SK-N-SH (cell line): ENCODE measurements around the gene NUP188. TPM values are rescaled to one million over a fixed set of nuclear protein-coding genes. Genes with fewer than 3 reads are reported as not detected.

Experiments used
- CTCF ChIA-PET: fragments of 300-600, 350-600 bp; formaldehyde crosslinking; extraction: SDS; loops from one replicate; lab custom pipeline; 2021; lab: Yijun Ruan, JAX
- POLR2A ChIA-PET: fragments of 350-600 bp; sonication (Branson Sonifier 250); formaldehyde crosslinking; extraction: SDS; loops from one replicate; lab custom pipeline; 2020; ENCODE audit warnings: antibody characterized with exemption, inconsistent platforms; lab: Yijun Ruan, JAX
- DNase-seq: peaks from one replicate; pipeline ENCODE4 v3.0.0; 2012
- H2AFZ ChIP-seq: fragments of 200-600 bp; sonication (generic); 2 replicates; pipeline ENCODE4 v1.8.1; 2016; ENCODE audit warnings: antibody characterized with exemption, mild to moderate bottlenecking, low read depth
- H3F3A ChIP-seq: fragments of 200-600 bp; sonication (generic); replicated peaks from 2 replicates; pipeline ENCODE3; 2016; ENCODE audit warnings: antibody characterized with exemption, mild to moderate bottlenecking; ENCODE audit not compliant: insufficient read depth
- H3K27ac ChIP-seq, 2 experiments: fragments of 200-500 bp in 1 of 2; fragments of 200-600 bp in 1 of 2; sonication (Bioruptor generic) in 1 of 2; sonication (generic), shearing (Covaris generic) in 1 of 2; 2 replicates each; pipeline versions ENCODE4 v1.5.1 to v1.6.1; 2014 to 2016; ENCODE audit warnings: low read depth in 2 of 2, inconsistent platforms in 1 of 2, low read length in 1 of 2, mild to moderate bottlenecking in 1 of 2, mixed read lengths in 1 of 2
- H3K27me3 ChIP-seq: fragments of 200-600 bp; sonication (generic), shearing (Covaris generic); 2 replicates; pipeline ENCODE4 v1.6.1; 2016; ENCODE audit warnings: mixed run types; ENCODE audit not compliant: insufficient read depth
- H3K36me3 ChIP-seq, 2 experiments: fragments of 200-500 bp in 1 of 2; fragments of 200-600 bp in 1 of 2; sonication (Bioruptor generic) in 1 of 2; sonication (generic) in 1 of 2; replicated peaks in 1 of 2; 2 replicates each; pipeline versions ENCODE3 to v1.5.1; 2014 to 2016; ENCODE audit warnings: low read length in 1 of 2, mild to moderate bottlenecking in 1 of 2; ENCODE audit not compliant: insufficient read depth in 2 of 2, control insufficient read depth in 1 of 2
- H3K4me1 ChIP-seq, 2 experiments: fragments of 200-500 bp in 1 of 2; fragments of 200-600 bp in 1 of 2; sonication (Bioruptor generic) in 1 of 2; sonication (generic), shearing (Covaris generic) in 1 of 2; 2 replicates each; pipeline versions ENCODE4 v1.5.1 to v1.6.1; 2014 to 2016; ENCODE audit warnings: low read depth in 1 of 2, low read length in 1 of 2, mixed run types in 1 of 2; ENCODE audit not compliant: insufficient read depth in 2 of 2, control insufficient read depth in 1 of 2
- H3K4me2 ChIP-seq: fragments of 200-600 bp; sonication (generic), shearing (Covaris generic); 2 replicates; pipeline ENCODE4 v1.6.1; 2017; ENCODE audit warnings: mixed run types
- H3K4me3 ChIP-seq, 2 experiments: fragments of 200-500 bp in 1 of 2; fragments of 200-600 bp in 1 of 2; sonication (Bioruptor generic) in 1 of 2; sonication (generic), shearing (Covaris generic) in 1 of 2; 2 replicates each; pipeline versions ENCODE4 v1.5.1 to v1.8.1; 2014 to 2016; ENCODE audit warnings: low read depth in 2 of 2, inconsistent platforms in 1 of 2, low read length in 1 of 2, mild to moderate bottlenecking in 1 of 2, mixed read lengths in 1 of 2, moderate library complexity in 1 of 2
- H3K79me2 ChIP-seq: fragments of 200-600 bp; sonication (generic); 2 replicates; pipeline ENCODE4 v1.8.1; 2017; ENCODE audit warnings: mild to moderate bottlenecking; ENCODE audit not compliant: insufficient read depth
- H3K9ac ChIP-seq: fragments of 200-600 bp; sonication (generic); 2 replicates; pipeline ENCODE4 v1.6.1; 2017; ENCODE audit warnings: mixed run types
- H3K9me2 ChIP-seq: fragments of 200-600 bp; sonication (generic); 2 replicates; pipeline ENCODE4 v1.6.1; 2017; ENCODE audit warnings: mixed run types
- H3K9me3 ChIP-seq: fragments of 200-600 bp; sonication (generic); 2 replicates; pipeline ENCODE4 v1.6.1; 2017; ENCODE audit warnings: mixed run types, mild to moderate bottlenecking, moderate library complexity
- H4K20me1 ChIP-seq: fragments of 200-600 bp; sonication (generic); 2 replicates; pipeline ENCODE4 v1.6.1; 2017; ENCODE audit warnings: mild to moderate bottlenecking, mixed run types; ENCODE audit not compliant: insufficient read depth
- ELF1 ChIP-seq: IDR thresholded peaks from 2 replicates; pipeline ENCODE4 v1.4.0; 2012
- EP300 ChIP-seq, 2 experiments: IDR thresholded peaks; 2 replicates each; pipeline versions ENCODE4 v1.4.0 to v1.6.1; 2012; ENCODE audit warnings: borderline replicate concordance in 1 of 2, low read depth in 1 of 2, low read length in 1 of 2
- EZH2phosphoT487 ChIP-seq: fragments of 200-600 bp; sonication (generic); IDR thresholded peaks from 2 replicates; pipeline ENCODE4 v1.6.1; 2017; ENCODE audit warnings: low read depth, mixed run types, mild to moderate bottlenecking, antibody characterized with exemption, moderate library complexity, borderline replicate concordance
- FOSL2 ChIP-seq: IDR thresholded peaks from 2 replicates; pipeline ENCODE4 v1.4.0; 2012; ENCODE audit warnings: low read depth, mild to moderate bottlenecking, moderate library complexity, borderline replicate concordance
- MXI1 ChIP-seq: IDR thresholded peaks from 2 replicates; pipeline ENCODE4 v1.6.1; 2012; ENCODE audit warnings: mild to moderate bottlenecking, low read depth, low read length, improper control_type of control experiment
- NFIC ChIP-seq: IDR thresholded peaks from 2 replicates; pipeline ENCODE4 v1.4.0; 2012; ENCODE audit warnings: borderline replicate concordance
- POLR2AphosphoS5 ChIP-seq: IDR thresholded peaks from 2 replicates; pipeline ENCODE4 v1.6.1; 2012; ENCODE audit warnings: low read depth, low read length
- RCOR1 ChIP-seq: fragments of 150-350 bp; IDR thresholded peaks from 2 replicates; pipeline ENCODE4 v1.6.1; 2017; ENCODE audit warnings: antibody characterized with exemption, low read length
- RFX5 ChIP-seq: IDR thresholded peaks from 2 replicates; pipeline ENCODE4 v1.6.1; 2012; ENCODE audit warnings: mild to moderate bottlenecking, improper control_type of control experiment, low read length
- RXRA ChIP-seq: IDR thresholded peaks from 2 replicates; pipeline ENCODE4 v1.4.0; 2012; ENCODE audit warnings: low read depth, mild to moderate bottlenecking, borderline replicate concordance
- TAF1 ChIP-seq: IDR thresholded peaks from 2 replicates; pipeline ENCODE4 v1.6.1; 2012; ENCODE audit warnings: low read depth, mild to moderate bottlenecking, low read length, moderate library complexity, borderline replicate concordance
- TEAD4 ChIP-seq: IDR thresholded peaks from 2 replicates; pipeline ENCODE4 v1.4.0; 2012; ENCODE audit warnings: mild to moderate bottlenecking, borderline replicate concordance; ENCODE audit not compliant: insufficient read depth
- WGBS: methylation state at CpG from one replicate; pipeline ENCODE4 v1.1.6; 2017; ENCODE audit warnings: low lambda C conversion rate; 5-methylcytosine and 5-hydroxymethylcytosine counted together
- polyA plus RNA-seq, 3 experiments: library from polyadenylated mRNA; depleted of rRNA; stranded (reverse); fragments of >200 nt; gene quantifications; 2 replicates each; pipeline ENCODE4 v1.2.3, GENCODE V29; 2012
- TF ChIP-seq, protein P1 (sequence below): IDR thresholded peaks from 2 replicates; pipeline ENCODE4 v1.4.0; 2012; ENCODE audit warnings: low read depth, borderline replicate concordance
- TF ChIP-seq, protein P2 (sequence below): IDR thresholded peaks from 2 replicates; pipeline ENCODE4 v1.4.0; 2012; ENCODE audit warnings: low read depth
- TF ChIP-seq, protein P3 (sequence below): IDR thresholded peaks from 2 replicates; pipeline ENCODE4; 2012

NUP188 gene
- polyA plus RNA-seq, 1 of the 3 experiments (the other 2 are of a cell fraction) = 49.5 TPM

DNA sequence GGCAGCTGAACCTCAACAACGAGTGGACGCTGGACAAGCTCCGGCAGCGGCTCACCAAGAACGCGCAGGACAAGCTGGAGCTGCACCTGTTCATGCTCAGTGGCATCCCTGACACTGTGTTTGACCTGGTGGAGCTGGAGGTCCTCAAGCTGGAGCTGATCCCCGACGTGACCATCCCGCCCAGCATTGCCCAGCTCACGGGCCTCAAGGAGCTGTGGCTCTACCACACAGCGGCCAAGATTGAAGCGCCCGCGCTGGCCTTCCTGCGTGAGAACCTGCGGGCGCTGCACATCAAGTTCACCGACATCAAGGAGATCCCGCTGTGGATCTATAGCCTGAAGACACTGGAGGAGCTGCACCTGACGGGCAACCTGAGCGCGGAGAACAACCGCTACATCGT lies 39.1 kb upstream of the NUP188 start (continued):
- TF ChIP-seq, protein P1, sequence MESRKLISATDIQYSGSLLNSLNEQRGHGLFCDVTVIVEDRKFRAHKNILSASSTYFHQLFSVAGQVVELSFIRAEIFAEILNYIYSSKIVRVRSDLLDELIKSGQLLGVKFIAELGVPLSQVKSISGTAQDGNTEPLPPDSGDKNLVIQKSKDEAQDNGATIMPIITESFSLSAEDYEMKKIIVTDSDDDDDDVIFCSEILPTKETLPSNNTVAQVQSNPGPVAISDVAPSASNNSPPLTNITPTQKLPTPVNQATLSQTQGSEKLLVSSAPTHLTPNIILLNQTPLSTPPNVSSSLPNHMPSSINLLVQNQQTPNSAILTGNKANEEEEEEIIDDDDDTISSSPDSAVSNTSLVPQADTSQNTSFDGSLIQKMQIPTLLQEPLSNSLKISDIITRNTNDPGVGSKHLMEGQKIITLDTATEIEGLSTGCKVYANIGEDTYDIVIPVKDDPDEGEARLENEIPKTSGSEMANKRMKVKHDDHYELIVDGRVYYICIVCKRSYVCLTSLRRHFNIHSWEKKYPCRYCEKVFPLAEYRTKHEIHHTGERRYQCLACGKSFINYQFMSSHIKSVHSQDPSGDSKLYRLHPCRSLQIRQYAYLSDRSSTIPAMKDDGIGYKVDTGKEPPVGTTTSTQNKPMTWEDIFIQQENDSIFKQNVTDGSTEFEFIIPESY = no peak
- TF ChIP-seq POLR2AphosphoS5 (no peak), RFX5 (no peak), EP300 (IDR thresholded peaks at IDR 0.05; ENCODE audit: borderline replicate concordance in 1 of 2, low read depth in 1 of 2, low read length in 1 of 2) (no peak), TAF1 (no peak), TEAD4 (no peak), FOSL2 (no peak), EZH2phosphoT487 (no peak), RCOR1 (no peak)
- TF ChIP-seq, protein P2, sequence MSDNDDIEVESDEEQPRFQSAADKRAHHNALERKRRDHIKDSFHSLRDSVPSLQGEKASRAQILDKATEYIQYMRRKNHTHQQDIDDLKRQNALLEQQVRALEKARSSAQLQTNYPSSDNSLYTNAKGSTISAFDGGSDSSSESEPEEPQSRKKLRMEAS = no peak
- TF ChIP-seq, protein P3, sequence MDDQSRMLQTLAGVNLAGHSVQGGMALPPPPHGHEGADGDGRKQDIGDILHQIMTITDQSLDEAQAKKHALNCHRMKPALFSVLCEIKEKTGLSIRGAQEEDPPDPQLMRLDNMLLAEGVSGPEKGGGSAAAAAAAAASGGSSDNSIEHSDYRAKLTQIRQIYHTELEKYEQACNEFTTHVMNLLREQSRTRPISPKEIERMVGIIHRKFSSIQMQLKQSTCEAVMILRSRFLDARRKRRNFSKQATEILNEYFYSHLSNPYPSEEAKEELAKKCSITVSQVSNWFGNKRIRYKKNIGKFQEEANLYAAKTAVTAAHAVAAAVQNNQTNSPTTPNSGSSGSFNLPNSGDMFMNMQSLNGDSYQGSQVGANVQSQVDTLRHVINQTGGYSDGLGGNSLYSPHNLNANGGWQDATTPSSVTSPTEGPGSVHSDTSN = no peak

DNA sequence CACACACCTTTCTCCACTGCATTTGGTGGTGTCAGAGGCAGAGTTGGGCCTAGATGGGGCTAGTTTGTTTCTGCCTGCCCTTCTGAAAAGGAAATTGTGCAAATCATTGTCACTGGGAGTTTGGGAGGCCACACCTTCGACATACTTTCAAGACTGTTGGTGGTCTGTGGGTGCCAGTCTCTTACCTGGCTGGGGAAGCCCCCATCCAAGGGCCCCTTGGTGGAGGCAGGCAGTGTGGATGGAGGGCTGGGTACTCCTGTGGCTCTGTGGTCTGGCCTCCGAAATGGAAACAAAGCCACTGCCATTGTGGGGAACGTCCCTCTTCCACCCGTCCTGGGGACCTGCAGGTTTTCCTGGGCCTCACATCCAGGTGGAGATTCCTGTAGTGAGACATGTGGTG lies 37.6 kb upstream of the NUP188 start:
- Histone ChIP-seq H2AFZ (no peak overlapping the region), H3K4me1 (peaks cover 3 to 23% of the 10 kb centered on the region in 2 experiments; a peak in 3 of 4 replicates), H3K9me3 (no peaks in the 10 kb centered on the region), H3K27me3 (no peaks in the 10 kb centered on the region), H3K36me3 (peaks cover 13 to 29% of the 10 kb centered on the region in 2 experiments), H3K9me2 (no peaks in the 10 kb centered on the region), H3K27ac (no peak overlapping the region), H3F3A (peaks cover 10% of the 10 kb centered on the region), H3K9ac (no peak overlapping the region), H3K4me3 (no peak overlapping the region), H3K79me2 (peaks cover 57% of the 10 kb centered on the region), H4K20me1 (no peaks in the 10 kb centered on the region), H3K4me2 (no peak overlapping the region)
- 91% methylated on average over 4 of the region's 4 CpGs for WGBS
- ChIA-PET POLR2A (no interaction called here), CTCF (interaction anchor here (0.8 to 1.8 kb wide), 3 partner anchors 13 to 58 kb away, joined by 3 to 4 read pairs (median 3); no protein-coding TSS in a partner anchor)
- no peak for TF ChIP-seq TEAD4
- TF ChIP-seq NFIC = no peak
- no peak for TF ChIP-seq EZH2phosphoT487
- no peak for TF ChIP-seq FOSL2
- TF ChIP-seq MXI1 = no peak
- no peak for TF ChIP-seq ELF1
- no peak for TF ChIP-seq RXRA
- DNase-seq = no peak
